ENCODE data around the gene HELLS.

Gene HELLS

GRCh38 chr10:94645285-94645684, 99.7 kb downstream of the HELLS start:
- no peak overlapping the region for H3K4me2 ChIP-seq
- no peak overlapping the region for H3K4me3 ChIP-seq (IDR thresholded peaks at IDR 0.05; ENCODE audit: insufficient read depth, low read depth, low read length)
- no peak for TF ChIP-seq CTCF (conservative IDR thresholded peaks at IDR 0.05; ENCODE audit: low read depth, low read length)
- H3K79me2 ChIP-seq (ENCODE audit: insufficient read depth, low read depth) = no peaks in the 10 kb centered on the region
- no peaks in the 10 kb centered on the region for H3K4me1 ChIP-seq (ENCODE audit: low read depth, poor library complexity, severe bottlenecking)
- H2AFZ ChIP-seq (ENCODE audit: low read depth) = no peak overlapping the region
- H4K20me1 ChIP-seq (ENCODE audit: insufficient read depth) = no peaks in the 10 kb centered on the region
- no peak overlapping the region for H3K27ac ChIP-seq
- no peak overlapping the region for H3K9ac ChIP-seq
- no peaks in the 10 kb centered on the region for H3K36me3 ChIP-seq (ENCODE audit: insufficient read depth)
- no peaks in the 10 kb centered on the region for H3K27me3 ChIP-seq (ENCODE audit: insufficient read depth, low read depth)

Measured in KMS-11 (cell line).